ENCODE data around the gene GCNT4.

The GCNT4 gene

GRCh38 chr5:75049456-75050351, 2.7 kb downstream of the GCNT4 start:
- TF ChIP-seq CTCF (IDR thresholded peaks at IDR 0.05; ENCODE audit: low read depth, low read length) = peak; percentile 73
- DNase-seq (ENCODE audit: extremely low read depth, low read depth) = no peak

- no peak for TF ChIP-seq CTCF (IDR thresholded peaks at IDR 0.05; ENCODE audit: low read depth, low read length)
- DNase-seq (ENCODE audit: extremely low read depth, low read depth) = no peak
Measured at GRCh38 chr5:75048457-75048953, 3.9 kb downstream of the GCNT4 start.

GRCh38 chr5:75047356-75047755, 5.0 kb downstream of the GCNT4 start:
- TF ChIP-seq CTCF (IDR thresholded peaks at IDR 0.05; ENCODE audit: low read depth, low read length) = no peak
- no peak for DNase-seq (ENCODE audit: extremely low read depth, low read depth)

DNA sequence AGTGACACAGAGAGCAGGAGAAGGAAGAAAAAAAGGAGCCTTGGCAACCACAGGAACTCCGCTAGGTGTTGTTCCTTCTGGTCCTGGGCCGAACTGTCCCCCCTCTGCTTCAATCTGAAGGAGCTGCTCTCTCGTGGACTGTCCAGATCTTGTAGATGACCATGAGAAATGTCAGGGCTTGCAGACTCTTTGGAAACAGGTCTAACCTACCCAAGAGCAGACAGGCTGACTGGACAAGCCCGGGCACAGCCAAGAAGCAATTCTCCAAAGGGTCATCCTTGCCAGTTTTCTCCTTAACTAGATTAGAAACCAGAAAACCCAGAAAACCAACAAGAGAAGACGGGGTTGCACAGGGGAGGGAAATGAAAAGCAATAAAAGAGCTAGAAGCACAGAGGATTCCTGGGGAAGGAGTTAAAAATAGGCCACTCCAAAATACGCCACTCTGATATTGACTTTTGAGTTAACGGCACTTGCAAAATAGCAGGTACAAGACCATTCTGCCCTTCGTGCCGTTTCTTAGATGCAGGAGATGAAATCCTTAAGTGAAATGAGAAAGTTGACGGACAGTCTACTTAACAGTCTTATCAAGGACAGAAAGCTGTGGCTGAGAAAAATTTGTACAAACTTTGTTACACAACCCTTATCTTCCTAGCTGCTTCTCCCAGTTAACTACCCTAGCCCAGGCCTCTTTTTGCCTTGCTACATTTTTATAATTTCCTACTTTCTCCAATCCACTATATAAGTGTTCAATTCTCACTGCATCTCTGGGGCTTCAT, 5.8 kb downstream of the GCNT4 start:
- no peak for TF ChIP-seq CTCF (IDR thresholded peaks at IDR 0.05; ENCODE audit: low read depth, low read length)
- DNase-seq (ENCODE audit: extremely low read depth, low read depth) = no peak

DNA sequence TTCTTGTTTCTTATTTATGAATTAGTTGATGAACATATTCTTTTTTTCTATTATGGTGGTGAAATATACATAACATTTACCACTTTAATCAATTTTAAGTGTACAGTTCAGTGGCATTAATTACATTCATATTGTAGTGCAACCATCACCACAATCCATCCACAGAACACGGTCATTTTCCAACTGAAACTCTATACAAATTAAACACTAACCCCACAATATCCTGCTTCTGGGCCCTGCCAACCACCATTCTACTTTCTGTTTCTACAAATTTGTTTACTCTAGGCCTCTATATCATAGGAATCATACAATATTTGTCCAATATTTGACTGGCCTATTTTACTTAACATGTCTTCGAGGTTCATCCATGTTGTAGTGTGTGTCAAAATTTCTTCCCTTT, 7.3 kb downstream of the GCNT4 start:
- no peak for TF ChIP-seq CTCF (IDR thresholded peaks at IDR 0.05; ENCODE audit: low read depth, low read length)
- DNase-seq (ENCODE audit: extremely low read depth, low read depth) = no peak

DNA sequence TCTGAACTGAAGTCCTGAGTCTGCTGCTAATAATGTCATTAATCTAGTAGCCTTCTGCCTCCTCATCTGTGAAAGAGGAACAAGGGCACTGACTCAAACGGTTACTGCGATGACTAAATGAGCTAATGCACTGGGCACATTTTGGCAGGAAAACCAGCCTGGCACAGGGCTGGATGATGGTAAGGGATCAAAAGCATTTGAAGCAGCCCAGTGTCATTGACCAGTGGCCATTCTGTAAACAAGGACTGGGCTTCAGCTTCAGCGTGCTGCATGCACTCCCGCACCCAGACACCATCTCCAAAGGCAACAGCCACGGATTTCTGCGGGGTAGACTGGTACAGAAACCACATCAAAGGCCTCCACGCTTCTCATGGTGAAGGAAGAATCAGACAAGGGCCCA, 8.0 kb downstream of the GCNT4 start:
- no peak for DNase-seq (ENCODE audit: extremely low read depth, low read depth)
- no peak for TF ChIP-seq CTCF (IDR thresholded peaks at IDR 0.05; ENCODE audit: low read depth, low read length)

Data from AG09319 (cell line).